Measurements from ENCODE around the gene BNC2.
"Not testable (repeated sequence)": the region's sequence is repeated elsewhere in the genome, so short reads cannot be mapped to it uniquely, and the experiment has no call there.

Gene BNC2

GRCh38 chr9:16484744-16485143 is 385.7 kb downstream of the BNC2 start:
- H3K4me3 ChIP-seq (ENCODE audit: low read depth, low read length): no peak overlapping the region
- TF ChIP-seq, protein P1, sequence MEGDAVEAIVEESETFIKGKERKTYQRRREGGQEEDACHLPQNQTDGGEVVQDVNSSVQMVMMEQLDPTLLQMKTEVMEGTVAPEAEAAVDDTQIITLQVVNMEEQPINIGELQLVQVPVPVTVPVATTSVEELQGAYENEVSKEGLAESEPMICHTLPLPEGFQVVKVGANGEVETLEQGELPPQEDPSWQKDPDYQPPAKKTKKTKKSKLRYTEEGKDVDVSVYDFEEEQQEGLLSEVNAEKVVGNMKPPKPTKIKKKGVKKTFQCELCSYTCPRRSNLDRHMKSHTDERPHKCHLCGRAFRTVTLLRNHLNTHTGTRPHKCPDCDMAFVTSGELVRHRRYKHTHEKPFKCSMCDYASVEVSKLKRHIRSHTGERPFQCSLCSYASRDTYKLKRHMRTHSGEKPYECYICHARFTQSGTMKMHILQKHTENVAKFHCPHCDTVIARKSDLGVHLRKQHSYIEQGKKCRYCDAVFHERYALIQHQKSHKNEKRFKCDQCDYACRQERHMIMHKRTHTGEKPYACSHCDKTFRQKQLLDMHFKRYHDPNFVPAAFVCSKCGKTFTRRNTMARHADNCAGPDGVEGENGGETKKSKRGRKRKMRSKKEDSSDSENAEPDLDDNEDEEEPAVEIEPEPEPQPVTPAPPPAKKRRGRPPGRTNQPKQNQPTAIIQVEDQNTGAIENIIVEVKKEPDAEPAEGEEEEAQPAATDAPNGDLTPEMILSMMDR (IDR thresholded peaks at IDR 0.05; ENCODE audit: low read depth, low read length, missing control alignments): no peak
- in situ Hi-C loops (cut with HindIII; ENCODE audit: low sequenced_read_pairs): no loop called here
- peak; percentile 42 for DNase-seq (ENCODE audit: low read depth)

- DNase-seq (ENCODE audit: low read depth): no peak
- TF ChIP-seq, protein P1 (IDR thresholded peaks at IDR 0.05; ENCODE audit: low read depth, low read length, missing control alignments): no peak
- in situ Hi-C loops (cut with HindIII; ENCODE audit: low sequenced_read_pairs): no loop called here
- no peak overlapping the region for H3K4me3 ChIP-seq (ENCODE audit: low read depth, low read length)
These were observed 386.3 kb downstream of the BNC2 start for GRCh38 chr9:16484180-16484579.

GRCh38 chr9:16482764-16483163 is 387.7 kb downstream of the BNC2 start:
- in situ Hi-C loops (cut with HindIII; ENCODE audit: low sequenced_read_pairs): no loop called here
- TF ChIP-seq, protein P1 (IDR thresholded peaks at IDR 0.05; ENCODE audit: low read depth, low read length, missing control alignments): no peak
- no peak for DNase-seq (ENCODE audit: low read depth)
- H3K4me3 ChIP-seq (ENCODE audit: low read depth, low read length): no peak overlapping the region

DNA sequence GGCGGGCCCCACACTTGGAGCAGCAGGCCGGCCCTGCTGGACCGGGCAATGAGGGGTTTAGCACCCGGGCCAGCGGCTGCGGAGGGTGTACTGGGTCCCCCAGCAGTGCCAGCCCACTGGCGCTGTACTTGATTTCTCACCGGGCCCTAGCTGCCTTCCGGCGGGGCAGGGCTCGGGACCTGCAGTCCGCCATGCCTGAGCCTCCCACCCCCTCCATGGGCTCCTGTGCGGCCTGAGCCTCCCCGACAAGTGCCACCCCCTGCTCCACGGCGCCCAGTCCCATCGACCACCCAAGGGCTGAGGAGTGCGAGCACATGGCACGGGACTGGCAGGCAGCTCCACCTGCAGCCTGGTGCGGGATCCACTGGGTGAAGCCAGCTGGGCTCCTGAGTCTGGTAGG is 389.9 kb downstream of the BNC2 start:
- in situ Hi-C loops (cut with HindIII; ENCODE audit: low sequenced_read_pairs): not testable (repeated sequence)

GRCh38 chr9:16475996-16476395 is 394.5 kb downstream of the BNC2 start:
- no peak overlapping the region for H3K4me3 ChIP-seq (ENCODE audit: low read depth, low read length)
- in situ Hi-C loops (cut with HindIII; ENCODE audit: low sequenced_read_pairs): no loop called here
- DNase-seq (ENCODE audit: low read depth): no peak
- TF ChIP-seq, protein P1 (IDR thresholded peaks at IDR 0.05; ENCODE audit: low read depth, low read length, missing control alignments): no peak

More for the DNA sequence above, 389.9 kb downstream of the BNC2 start:
- not testable (repeated sequence) for H3K4me3 ChIP-seq (ENCODE audit: low read depth, low read length); DNase-seq (ENCODE audit: low read depth)

DNA sequence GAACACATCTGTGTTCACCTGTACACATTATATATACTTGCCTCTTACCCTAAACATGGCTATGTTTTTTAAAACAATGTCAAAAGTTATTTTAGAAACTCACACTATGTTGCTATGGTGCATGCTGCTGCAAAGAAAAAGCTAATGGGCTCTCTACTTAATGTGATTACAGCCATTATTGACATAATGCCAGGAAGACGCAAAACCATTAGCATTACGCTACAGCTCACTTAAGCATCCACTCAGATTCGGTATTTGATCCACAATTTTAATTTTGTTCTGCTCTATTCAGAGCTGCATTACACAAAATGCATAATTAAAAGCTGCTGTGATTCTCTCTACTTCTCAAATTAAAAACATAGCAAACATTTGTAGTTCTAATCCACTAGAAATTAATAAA is 395.2 kb downstream of the BNC2 start:
- TF ChIP-seq, protein P1 (IDR thresholded peaks at IDR 0.05; ENCODE audit: low read depth, low read length, missing control alignments): no peak
- DNase-seq (ENCODE audit: low read depth): no peak
- H3K4me3 ChIP-seq (ENCODE audit: low read depth, low read length): no peak overlapping the region
- in situ Hi-C loops (cut with HindIII; ENCODE audit: low sequenced_read_pairs): no loop called here

DNA sequence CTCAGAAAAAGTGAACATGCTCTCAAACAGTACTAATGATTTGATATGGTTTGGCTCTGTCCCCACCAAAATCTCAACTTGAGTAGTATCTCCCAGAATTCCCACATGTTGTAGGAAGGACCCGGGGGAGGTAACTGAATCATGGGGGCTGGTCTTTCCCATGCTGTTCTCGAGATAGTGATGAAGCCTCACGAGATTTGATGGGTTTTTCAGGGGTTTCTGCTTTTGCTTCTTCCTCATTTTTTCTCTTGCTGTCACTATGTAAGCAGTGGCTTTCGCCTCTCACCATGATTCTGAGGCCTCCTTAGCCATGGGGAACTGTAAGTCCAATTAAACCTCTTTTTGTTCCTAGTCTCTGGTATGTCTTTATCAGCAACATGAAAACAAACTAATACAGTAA is 401.3 kb downstream of the BNC2 start:
- TF ChIP-seq, protein P1 (IDR thresholded peaks at IDR 0.05; ENCODE audit: low read depth, low read length, missing control alignments): no peak
- H3K4me3 ChIP-seq (ENCODE audit: low read depth, low read length): no peak overlapping the region
- in situ Hi-C loops (cut with HindIII; ENCODE audit: low sequenced_read_pairs): no loop called here
- no peak for DNase-seq (ENCODE audit: low read depth)
